Panc1 (cell line): ENCODE results near the gene SLC7A11. TPM values are rescaled to one million over a fixed set of nuclear protein-coding genes. Genes with fewer than 3 reads are reported as not detected.

Source experiments
- ATAC-seq: fragments of 200-7000 bp; cut with Tn5 transposase; 2 replicates; pipeline ENCODE4 v1.9.1; 2020; ENCODE audit warnings: mild to moderate bottlenecking, moderate library complexity
- BruUV-seq: library from RNA; stranded (reverse); fragments of 400-500 nt; replicated peaks from 2 replicates; lab custom pipeline; 2021; lab: Mats Ljungman, UMichigan
- CTCF ChIA-PET: fragments of 300-600 bp; sonication (Branson Sonifier 250); formaldehyde crosslinking; loops from one replicate; lab custom pipeline; 2022; ENCODE audit warnings: antibody characterized with exemption; lab: Charles Lee
- POLR2A ChIA-PET: fragments of 300-600 bp; sonication (Branson Sonifier 250); formaldehyde crosslinking; loops from one replicate; lab custom pipeline; 2022; ENCODE audit warnings: antibody characterized with exemption; lab: Charles Lee
- DNase-seq: peaks from one replicate; pipeline ENCODE4 v3.0.0-alpha.2; 2010; ENCODE audit warnings: low read depth, low spot score
- H3K27ac ChIP-seq: 2 replicates; pipeline ENCODE4 v1.5.1; 2011; ENCODE audit warnings: mild to moderate bottlenecking, low read length, inconsistent platforms
- H3K27me3 ChIP-seq: fragments of 200-500 bp; sonication (Bioruptor generic); 2 replicates; pipeline ENCODE4 v1.6.0; 2014; ENCODE audit warnings: low read length, inconsistent platforms; ENCODE audit not compliant: control insufficient read depth, insufficient read depth
- H3K36me3 ChIP-seq: fragments of 200-500 bp; sonication (Bioruptor generic); 2 replicates; pipeline ENCODE4 v1.5.1; 2014; ENCODE audit warnings: inconsistent platforms, mild to moderate bottlenecking, low read length, moderate library complexity; ENCODE audit not compliant: control insufficient read depth, insufficient read depth
- H3K4me1 ChIP-seq: 2 replicates; pipeline ENCODE4 v1.5.1; 2011; ENCODE audit warnings: inconsistent platforms, mild to moderate bottlenecking, low read length, moderate library complexity; ENCODE audit not compliant: control insufficient read depth, insufficient read depth
- H3K4me3 ChIP-seq, 2 experiments: 2 replicates each; pipeline ENCODE4 v1.5.1; 2011 to 2012; ENCODE audit warnings: low read depth in 2 of 2, low read length in 2 of 2, mild to moderate bottlenecking in 2 of 2, inconsistent platforms in 1 of 2, moderate library complexity in 1 of 2
- H3K9me3 ChIP-seq: fragments of 200-500 bp; sonication (Bioruptor generic); 2 replicates; pipeline ENCODE4 v1.5.1; 2014; ENCODE audit warnings: low read depth, mild to moderate bottlenecking, inconsistent platforms, low read length, moderate library complexity; ENCODE audit not compliant: control insufficient read depth, insufficient read depth
- CTCF ChIP-seq: fragments of 450-650 bp; IDR thresholded peaks from 2 replicates; pipeline ENCODE4 v1.5.1; 2017; ENCODE audit warnings: mild to moderate bottlenecking
- POLR2AphosphoS5 ChIP-seq: IDR thresholded peaks from 2 replicates; pipeline ENCODE4 v1.6.1; 2012; ENCODE audit warnings: mild to moderate bottlenecking, low read depth, low read length, moderate library complexity
- REST ChIP-seq, 2 experiments: IDR thresholded peaks; 2 replicates each; pipeline ENCODE4 v1.6.1; 2011 to 2012; ENCODE audit warnings: low read depth in 2 of 2, control low read depth in 1 of 2, low read length in 1 of 2, mild to moderate bottlenecking in 1 of 2, moderate library complexity in 1 of 2; ENCODE audit not compliant: insufficient read depth in 1 of 2
- SIN3A ChIP-seq: IDR thresholded peaks from 2 replicates; pipeline ENCODE4 v1.6.1; 2012; ENCODE audit warnings: low read depth, mild to moderate bottlenecking, low read length, moderate library complexity, borderline replicate concordance; ENCODE audit not compliant: insufficient read depth
- TCF7L2 ChIP-seq: IDR thresholded peaks from 2 replicates; pipeline ENCODE4 v1.6.1; 2011; ENCODE audit warnings: mild to moderate bottlenecking, low read depth, low read length, inconsistent platforms
- in situ Hi-C: cut with HindIII; loops from 2 replicates; pipeline ENCODE4 v1.10.0; 2016; ENCODE audit warnings: low sequenced_read_pairs, low pct_unique_long_range_greater_than_20kb
- intact Hi-C: fragments of 100-400 bp; cut with micrococcal nuclease; formaldehyde crosslinking; loops from one replicate; pipeline ENCODE4 v1.10.0; 2022; ENCODE audit not compliant: unreplicated experiment
- total RNA-seq: library from RNA; stranded (reverse); gene quantifications from one replicate; pipeline ENCODE4 v1.2.1, GENCODE V29; 2021; ENCODE audit not compliant: unreplicated experiment

The SLC7A11 gene
- total RNA-seq, 1 experiment from 2014 or later = 6.4 TPM

- Histone ChIP-seq H3K4me3 (no peak overlapping the region), H3K4me1 (no peaks in the 10 kb centered on the region), H3K27me3 (no peaks in the 10 kb centered on the region), H3K9me3 (no peaks in the 10 kb centered on the region), H3K36me3 (no peaks in the 10 kb centered on the region; the same call in 1 of the 2 replicates), H3K27ac (no peak overlapping the region)
- BruUV-seq = no TSS peak
- intact Hi-C loops (no loop called here), in situ Hi-C loops (no loop called here)
- ChIA-PET CTCF (no interaction called here), POLR2A (no interaction called here)
- no peak for DNase-seq
- TF ChIP-seq POLR2AphosphoS5 (no peak), REST (IDR thresholded peaks at IDR 0.05; ENCODE audit: insufficient read depth in 1 of 2, low read depth in 2 of 2, low read length in 1 of 2) (no peak), CTCF (no peak), SIN3A (no peak), TCF7L2 (no peak)
- ATAC-seq = no peak
Measured at GRCh38 chr4:138193963-138194362, 48.2 kb downstream of the SLC7A11 start.

- no peak for ATAC-seq
- CTCF ChIA-PET = no interaction called here
- BruUV-seq = no TSS peak
Measured at GRCh38 chr4:138192113-138192512, 50.0 kb downstream of the SLC7A11 start.

More at GRCh38 chr4:138192113-138192512, 50.0 kb downstream of the SLC7A11 start:
- intact Hi-C loops = no loop called here
- POLR2A ChIA-PET = no interaction called here
- H3K27ac ChIP-seq = no peak overlapping the region
- in situ Hi-C loops = no loop called here
- no peak overlapping the region for H3K4me3 ChIP-seq
- H3K9me3 ChIP-seq = no peaks in the 10 kb centered on the region
- TF ChIP-seq POLR2AphosphoS5 (no peak), SIN3A (no peak), REST (IDR thresholded peaks at IDR 0.05; ENCODE audit: insufficient read depth in 1 of 2, low read depth in 2 of 2, low read length in 1 of 2) (no peak), CTCF (no peak), TCF7L2 (no peak)
- no peaks in the 10 kb centered on the region for H3K27me3 ChIP-seq
- peak; percentile 42 for DNase-seq
- H3K4me1 ChIP-seq = no peaks in the 10 kb centered on the region
- no peaks in the 10 kb centered on the region; the same call in 1 of the 2 replicates for H3K36me3 ChIP-seq
